ENCODE measurements around the gene GRXCR1.

Gene GRXCR1

GRCh38 chr4:42925921-42926320, 33.4 kb downstream of the GRXCR1 start:
- in situ Hi-C loops (cut with MboI; ENCODE audit: low sequenced_read_pairs) = no loop called here

GRCh38 chr4:42927946-42928345, 35.4 kb downstream of the GRXCR1 start:
- in situ Hi-C loops (cut with MboI; ENCODE audit: low sequenced_read_pairs) = no loop called here

GRCh38 chr4:42928582-42928981, 36.1 kb downstream of the GRXCR1 start:
- in situ Hi-C loops (cut with MboI; ENCODE audit: low sequenced_read_pairs) = no loop called here

- in situ Hi-C loops (cut with MboI; ENCODE audit: low sequenced_read_pairs) = no loop called here
These were observed 49.7 kb downstream of the GRXCR1 start for GRCh38 chr4:42942216-42942615.

- in situ Hi-C loops (cut with MboI; ENCODE audit: low sequenced_read_pairs) = no loop called here
These were observed 53.4 kb downstream of the GRXCR1 start for GRCh38 chr4:42945874-42946273.

GRCh38 chr4:42953321-42953720, 60.8 kb downstream of the GRXCR1 start:
- in situ Hi-C loops (cut with MboI; ENCODE audit: low sequenced_read_pairs) = no loop called here

GRCh38 chr4:42954963-42955669, 62.6 kb downstream of the GRXCR1 start:
- in situ Hi-C loops (cut with MboI; ENCODE audit: low sequenced_read_pairs) = no loop called here

GRCh38 chr4:42955746-42956505, 63.4 kb downstream of the GRXCR1 start:
- in situ Hi-C loops (cut with MboI; ENCODE audit: low sequenced_read_pairs) = no loop called here

- in situ Hi-C loops (cut with MboI; ENCODE audit: low sequenced_read_pairs) = no loop called here
These were observed 72.8 kb downstream of the GRXCR1 start for GRCh38 chr4:42965326-42965725.

- in situ Hi-C loops (cut with MboI; ENCODE audit: low sequenced_read_pairs) = no loop called here
These were observed 93.5 kb downstream of the GRXCR1 start for GRCh38 chr4:42985976-42986375.

- in situ Hi-C loops (cut with MboI; ENCODE audit: low sequenced_read_pairs) = no loop called here
These were observed 102.9 kb downstream of the GRXCR1 start for GRCh38 chr4:42995343-42995944.

GRCh38 chr4:43008793-43009192, 116.3 kb downstream of the GRXCR1 start:
- in situ Hi-C loops (cut with MboI; ENCODE audit: low sequenced_read_pairs) = no loop called here

- in situ Hi-C loops (cut with MboI; ENCODE audit: low sequenced_read_pairs) = no loop called here
These were observed 121.7 kb downstream of the GRXCR1 start for GRCh38 chr4:43014256-43014655.

GRCh38 chr4:43041632-43042031, 149.1 kb downstream of the GRXCR1 start:
- in situ Hi-C loops (cut with MboI; ENCODE audit: low sequenced_read_pairs) = no loop called here

- in situ Hi-C loops (cut with MboI; ENCODE audit: low sequenced_read_pairs) = no loop called here
These were observed 154.5 kb downstream of the GRXCR1 start for GRCh38 chr4:43047058-43047457.

GRCh38 chr4:43048570-43048969, 156.1 kb downstream of the GRXCR1 start:
- in situ Hi-C loops (cut with MboI; ENCODE audit: low sequenced_read_pairs) = no loop called here

- in situ Hi-C loops (cut with MboI; ENCODE audit: low sequenced_read_pairs) = no loop called here
These were observed 156.8 kb downstream of the GRXCR1 start for GRCh38 chr4:43049326-43049725.

GRCh38 chr4:43066415-43066814, 173.9 kb downstream of the GRXCR1 start:
- in situ Hi-C loops (cut with MboI; ENCODE audit: low sequenced_read_pairs) = no loop called here

- in situ Hi-C loops (cut with MboI; ENCODE audit: low sequenced_read_pairs) = no loop called here
These were observed 178.6 kb downstream of the GRXCR1 start for GRCh38 chr4:43071069-43071468.

All from HL-60/S4 (cell line).